ENCODE data around the gene GPR183. TPM values are rescaled to one million over a fixed set of nuclear protein-coding genes. Genes with fewer than 3 reads are reported as not detected.
A peak's percentile ranks its signal among the peaks of the same experiment; 100 is the strongest.
"Not testable (repeated sequence)": the region's sequence is repeated elsewhere in the genome, so short reads cannot be mapped to it uniquely, and the experiment has no call there.

The GPR183 gene
- polyA plus RNA-seq, 10 donors = 1.3 to 6.7 (median 2.5) TPM

- DNase-seq = no peak
These were observed 36.7 kb downstream of the GPR183 start for GRCh38 chr13:99270518-99270917.

GRCh38 chr13:99269627-99270241 is 37.5 kb downstream of the GPR183 start:
- peak in 2 of 3 donors; percentile 58 to 72 for DNase-seq

GRCh38 chr13:99268822-99269221 is 38.4 kb downstream of the GPR183 start:
- DNase-seq = no peak

- no peak for DNase-seq
These were observed 39.3 kb downstream of the GPR183 start for GRCh38 chr13:99267927-99268326.

- no peak for DNase-seq
These were observed 40.4 kb downstream of the GPR183 start for GRCh38 chr13:99266827-99267226.

- DNase-seq = peak in 1 of 3 donors; percentile 61
These were observed 41.3 kb downstream of the GPR183 start for GRCh38 chr13:99265821-99266426.

GRCh38 chr13:99265162-99265800 is 41.9 kb downstream of the GPR183 start:
- DNase-seq = no peak

GRCh38 chr13:99264051-99264450 is 43.1 kb downstream of the GPR183 start:
- no peak for DNase-seq

GRCh38 chr13:99263126-99263785 is 43.9 kb downstream of the GPR183 start:
- no peak for DNase-seq

GRCh38 chr13:99261059-99261458 is 46.1 kb downstream of the GPR183 start:
- no peak for DNase-seq

GRCh38 chr13:99260216-99260615 is 47.0 kb downstream of the GPR183 start:
- no peak for DNase-seq

- no peak for DNase-seq
These were observed 48.3 kb downstream of the GPR183 start for GRCh38 chr13:99258946-99259345.

GRCh38 chr13:99258210-99258860 is 48.9 kb downstream of the GPR183 start, which contains the start of gene GPR18:
Gene GPR18 (minus strand): TSS chr13:99258379. CDS start chr13:99255872, 2,507 bp downstream.
- DNase-seq = no peak

- DNase-seq = no peak
These were observed 49.9 kb downstream of the GPR183 start for GRCh38 chr13:99257291-99257690.

GRCh38 chr13:99256709-99257108 is 50.5 kb downstream of the GPR183 start:
- DNase-seq = peak in 1 of 3 donors; percentile 26

- DNase-seq = no peak
These were observed 50.9 kb downstream of the GPR183 start for GRCh38 chr13:99256283-99256682.

- DNase-seq = peak in 1 of 3 donors; percentile 35
These were observed 51.9 kb downstream of the GPR183 start for GRCh38 chr13:99255271-99255670.

GRCh38 chr13:99254830-99255229 is 52.4 kb downstream of the GPR183 start:
- peak in 2 of 3 donors; percentile 59 to 68 for DNase-seq

- DNase-seq = no peak
These were observed 55.3 kb downstream of the GPR183 start for GRCh38 chr13:99251921-99252320.

- DNase-seq = no peak
These were observed 56.0 kb downstream of the GPR183 start for GRCh38 chr13:99250982-99251825.

- not testable (repeated sequence) for DNase-seq
These were observed 57.6 kb downstream of the GPR183 start for GRCh38 chr13:99249606-99250005.

All from muscle of back (tissue), 11 donors.